ENCODE data around the gene ARHGAP30.

Gene ARHGAP30

GRCh38 chr1:161090617-161091016 lies 20.9 kb upstream of the ARHGAP30 start:
- DNase-seq, result no peak

- DNase-seq, result no peak
Measured at GRCh38 chr1:161089938-161090337, 20.2 kb upstream of the ARHGAP30 start.

DNA sequence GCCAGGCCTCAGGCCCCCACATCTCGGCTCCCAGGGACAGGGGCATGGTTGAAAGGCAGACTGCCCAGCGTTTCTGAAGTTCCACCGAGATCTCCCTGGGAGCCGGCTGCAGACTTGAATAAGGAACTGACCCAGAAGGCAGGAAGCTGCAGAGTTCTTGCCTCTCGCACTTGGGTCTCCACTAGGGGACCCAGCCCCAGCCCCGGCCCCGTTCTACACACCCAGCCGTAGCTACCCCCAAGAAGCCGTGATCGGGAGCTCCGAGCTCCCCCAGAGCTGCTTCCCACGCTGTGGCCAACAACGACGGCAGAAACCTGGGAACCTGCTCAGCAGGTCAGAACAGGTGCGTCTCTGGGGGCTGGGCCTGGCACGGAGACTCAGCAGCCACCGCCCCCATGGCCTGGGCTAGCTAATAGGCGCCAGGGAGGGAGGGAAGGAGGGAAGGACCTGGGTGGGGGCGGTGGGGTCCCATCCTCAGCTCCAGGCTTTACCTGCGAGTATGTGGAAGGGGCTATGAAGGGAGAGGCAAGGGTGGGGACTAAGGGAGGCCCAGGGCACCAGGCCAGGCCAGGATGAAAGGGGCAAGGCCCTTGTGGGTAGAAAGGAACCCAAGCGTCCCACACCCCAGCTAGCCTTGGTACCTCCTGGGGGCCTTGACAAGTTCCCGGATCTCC lies 19.7 kb upstream of the ARHGAP30 start, which contains the start of gene NECTIN4:
TSS of gene NECTIN4 (minus strand) at position 308 of the 674 bp plus-strand sequence. CDS start at position 46, 262 bp downstream.
- DNase-seq, result no peak

- no peak for DNase-seq
Measured at GRCh38 chr1:161088587-161089110, 19.0 kb upstream of the ARHGAP30 start.

- DNase-seq, result no peak
Measured at GRCh38 chr1:161086457-161086856, 16.8 kb upstream of the ARHGAP30 start.

- no peak for DNase-seq
Measured at GRCh38 chr1:161085165-161085564, 15.5 kb upstream of the ARHGAP30 start.

GRCh38 chr1:161084597-161084988 lies 14.9 kb upstream of the ARHGAP30 start:
- DNase-seq, result no peak

DNA sequence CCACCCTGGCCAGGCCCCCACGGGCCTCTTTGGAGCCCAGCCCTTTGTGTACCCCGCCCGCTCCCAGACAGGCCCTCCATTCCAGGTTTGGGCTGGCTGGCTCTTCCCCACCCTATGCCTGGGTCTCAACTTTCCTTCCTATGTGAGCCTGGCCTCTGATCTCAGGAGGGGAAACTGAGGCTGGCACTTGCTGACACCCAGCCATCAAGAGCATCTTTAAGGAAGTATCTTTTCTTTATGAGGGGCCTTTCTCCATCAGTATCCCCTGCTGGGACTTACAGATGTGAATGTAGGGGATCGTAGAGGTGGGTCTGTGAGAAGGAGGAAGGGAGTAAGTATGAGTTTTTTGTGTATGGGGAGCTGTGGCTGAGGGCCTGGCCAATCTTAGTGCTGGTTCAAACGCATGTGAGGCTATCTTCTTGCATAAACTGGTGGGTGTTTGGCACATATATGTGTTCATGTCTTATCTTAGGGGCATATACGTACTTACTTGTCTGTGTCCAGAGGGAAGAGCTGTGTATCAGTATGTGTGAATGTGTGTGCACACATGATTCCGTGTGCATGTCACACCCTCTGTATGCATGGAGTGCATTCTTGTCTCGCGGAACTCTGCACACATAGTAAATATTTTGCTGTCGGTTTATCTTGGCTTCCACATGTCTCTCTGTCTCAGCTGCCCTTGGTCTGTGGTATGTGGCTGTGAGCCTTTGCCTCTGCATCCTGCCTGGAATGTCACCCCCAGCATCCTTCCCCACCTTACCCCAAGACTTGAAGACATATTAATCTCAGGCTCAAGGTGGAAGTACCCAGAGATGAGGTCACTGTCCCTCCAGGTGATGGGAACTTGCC lies 14.3 kb upstream of the ARHGAP30 start:
- DNase-seq, result no peak

- peak; percentile 26 for DNase-seq
Measured at GRCh38 chr1:161082996-161083747, 13.5 kb upstream of the ARHGAP30 start.

- no peak for DNase-seq
Measured at GRCh38 chr1:161082483-161082882, 12.8 kb upstream of the ARHGAP30 start.

DNA sequence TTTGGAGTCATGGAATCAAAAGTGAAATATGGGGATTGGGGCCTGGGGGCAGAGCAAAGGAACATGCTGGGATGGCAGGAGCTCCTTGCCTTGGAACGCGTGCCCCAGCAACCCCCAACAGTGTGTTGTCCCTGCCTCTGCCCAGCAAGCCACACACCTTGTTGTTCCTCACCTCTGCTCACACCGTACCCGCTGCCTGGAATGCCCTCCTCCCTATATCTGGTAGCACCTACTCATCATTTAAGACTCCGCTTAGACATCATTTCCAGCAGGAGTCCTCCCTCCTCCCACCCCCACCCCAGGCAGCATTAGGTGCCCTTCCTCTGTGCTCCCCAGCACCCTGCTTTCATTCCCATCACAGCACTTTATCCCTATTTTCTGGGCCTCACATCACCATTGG lies 11.8 kb upstream of the ARHGAP30 start:
- DNase-seq, result no peak

DNA sequence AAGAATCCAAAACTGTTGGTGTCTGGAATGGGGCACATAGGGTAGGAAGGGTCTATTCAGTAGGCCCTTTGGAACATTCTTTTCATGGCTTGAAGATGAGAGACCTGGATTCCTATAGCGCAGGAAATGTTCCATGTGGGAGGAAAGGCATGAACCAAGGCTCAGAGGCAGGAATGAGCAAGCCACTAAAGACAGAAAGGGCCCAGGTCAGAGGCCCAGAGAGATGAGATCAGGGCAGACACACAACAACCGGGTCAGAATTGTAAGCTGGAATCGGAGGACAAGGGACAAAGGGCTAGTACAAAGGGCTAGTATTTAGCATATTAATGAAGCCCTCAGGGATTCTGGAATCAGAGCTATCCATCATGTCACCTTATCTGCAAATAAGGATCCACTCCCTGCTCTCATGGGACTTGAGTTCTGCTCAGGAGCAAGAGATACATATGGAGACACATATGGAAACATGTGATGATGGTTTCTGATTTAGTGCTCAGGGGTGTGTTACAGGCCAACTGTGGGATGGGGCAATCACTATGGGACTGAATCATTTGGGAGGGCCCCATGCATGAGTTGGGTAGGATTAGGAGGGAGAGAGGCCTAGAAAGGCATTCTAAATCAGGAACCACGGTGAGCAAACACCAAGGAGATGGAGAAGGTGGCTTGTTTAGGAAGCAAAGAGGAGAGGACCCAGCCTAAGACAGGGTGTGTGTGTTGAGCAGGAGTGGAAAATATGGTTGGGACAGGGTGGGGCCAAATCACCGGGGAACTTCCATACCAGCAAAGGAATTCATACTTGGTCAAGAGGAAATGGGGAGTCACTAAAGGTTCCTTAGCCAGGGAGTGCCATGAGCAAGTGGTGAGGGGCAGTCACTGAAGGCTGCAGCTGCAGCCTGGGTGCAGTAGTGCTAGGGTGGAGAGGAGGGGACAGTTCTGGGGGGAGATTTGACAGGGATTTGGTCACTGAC lies 11.0 kb upstream of the ARHGAP30 start:
- no peak for DNase-seq

DNA sequence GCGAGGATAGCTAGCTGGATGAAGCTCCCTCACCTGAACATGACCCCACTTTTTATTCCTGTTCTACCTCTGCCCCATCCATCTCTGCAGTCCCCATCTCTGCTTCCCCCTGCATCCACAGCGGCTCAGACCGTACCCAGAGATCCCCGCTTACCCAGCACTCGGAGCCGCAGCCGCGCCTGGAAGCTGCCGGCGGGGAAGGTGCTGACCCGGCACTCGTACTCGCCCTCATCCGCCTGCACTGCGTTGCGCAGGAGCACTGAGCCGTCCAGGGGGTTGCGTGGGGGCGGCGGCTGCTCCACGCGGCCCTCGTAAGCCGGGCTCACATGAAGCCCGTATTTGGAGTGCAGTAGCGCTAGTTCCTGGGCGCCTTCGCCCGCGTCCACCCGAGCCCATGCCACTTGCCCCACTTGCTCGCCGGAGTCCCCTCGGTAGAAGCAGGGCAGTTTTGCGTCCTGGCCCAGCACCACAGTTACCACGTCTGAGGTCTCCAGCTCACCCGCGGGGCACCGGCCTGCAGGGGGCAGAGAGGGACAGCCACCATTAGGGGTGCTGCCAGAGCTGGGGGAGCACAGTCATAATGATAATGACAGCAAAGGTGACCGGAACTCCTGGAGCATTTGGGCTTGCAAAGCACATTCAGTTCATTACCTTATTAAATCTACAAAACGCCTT lies 9.9 kb upstream of the ARHGAP30 start:
- DNase-seq, result no peak

- no peak for DNase-seq
Measured at GRCh38 chr1:161077426-161077825, 7.7 kb upstream of the ARHGAP30 start.

DNA sequence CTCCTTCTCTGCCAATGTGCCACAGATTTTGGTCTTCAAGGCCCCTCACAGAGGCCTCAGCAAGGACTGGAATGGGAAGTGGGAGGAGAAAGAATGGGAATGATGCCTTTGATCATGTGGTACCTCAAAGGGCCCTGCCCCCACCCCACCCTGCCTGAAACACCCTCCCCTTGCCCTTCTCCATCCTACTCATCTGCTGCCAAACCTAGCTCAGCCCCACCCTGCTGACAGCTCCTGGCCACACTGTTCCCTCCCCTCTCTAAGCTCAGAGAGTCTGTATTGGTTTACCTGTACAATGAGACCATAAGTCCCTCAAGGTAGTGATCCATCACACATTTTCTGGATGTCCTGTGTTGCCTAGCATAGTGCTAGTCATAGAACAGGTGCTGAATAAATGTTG lies 6.7 kb upstream of the ARHGAP30 start:
- DNase-seq, result no peak

DNA sequence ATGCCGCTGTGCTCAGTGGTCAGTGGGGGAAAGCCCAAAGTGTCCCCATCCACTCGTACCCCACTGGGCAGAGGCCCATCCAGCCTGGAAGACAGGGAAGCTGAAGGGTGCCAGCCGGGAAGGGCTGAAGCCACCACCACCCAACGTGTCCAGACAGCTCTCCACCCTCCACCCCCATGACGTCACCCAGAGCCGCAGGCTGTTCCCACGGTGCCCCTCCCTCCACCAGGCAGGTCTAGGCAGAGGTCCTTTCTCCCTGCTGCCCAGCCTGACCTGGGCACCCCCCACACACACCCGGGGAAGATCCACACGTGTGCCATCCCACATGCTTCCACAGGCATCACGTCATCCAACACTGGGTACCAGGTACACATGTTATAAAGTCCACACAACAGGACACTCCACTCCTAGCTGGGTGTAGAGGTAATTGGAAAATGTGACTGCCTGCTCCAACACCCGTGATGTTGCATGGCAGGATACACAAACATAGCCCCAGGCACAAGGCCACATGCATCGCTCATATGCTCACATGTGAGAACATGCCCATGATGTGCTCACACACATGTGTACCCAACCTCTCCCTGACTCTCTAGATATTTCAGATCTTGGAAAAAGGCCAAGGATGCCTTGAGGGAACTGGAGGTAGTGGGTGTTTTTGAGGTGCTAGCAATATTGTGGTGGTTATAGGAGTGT lies 5.1 kb upstream of the ARHGAP30 start:
- no peak for DNase-seq

DNA sequence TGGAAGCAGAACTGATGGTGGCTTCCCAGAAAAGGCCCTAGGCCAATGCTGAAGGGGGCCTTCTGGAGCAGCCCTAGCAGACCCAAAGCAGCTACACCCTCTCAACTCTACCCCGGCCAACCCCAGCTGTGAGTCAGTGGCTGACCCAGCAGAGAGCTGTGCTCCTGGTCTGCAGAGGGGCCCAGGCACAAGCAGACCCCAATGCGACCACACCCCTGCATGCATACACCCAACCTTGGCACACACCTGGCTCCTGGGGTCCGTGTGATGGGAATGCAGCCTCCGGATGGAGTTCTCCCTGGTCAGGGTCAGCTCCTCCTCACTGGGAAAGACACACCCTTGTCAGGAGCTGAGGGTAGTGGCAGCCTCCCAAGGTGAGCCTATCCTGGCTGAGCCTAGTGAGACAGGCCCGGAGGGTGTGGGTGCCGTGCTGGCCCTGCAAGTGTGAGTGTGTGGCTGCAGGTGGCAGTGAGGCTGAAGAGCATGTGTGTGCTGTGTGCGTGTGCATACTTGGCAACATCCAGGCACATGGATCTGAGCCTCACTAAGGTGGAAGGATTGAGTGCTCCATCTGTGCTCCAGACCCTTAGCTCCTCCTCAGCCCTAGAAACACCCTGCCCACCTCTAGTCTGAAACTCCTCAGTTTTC lies 3.9 kb upstream of the ARHGAP30 start:
- DNase-seq, result no peak

DNA sequence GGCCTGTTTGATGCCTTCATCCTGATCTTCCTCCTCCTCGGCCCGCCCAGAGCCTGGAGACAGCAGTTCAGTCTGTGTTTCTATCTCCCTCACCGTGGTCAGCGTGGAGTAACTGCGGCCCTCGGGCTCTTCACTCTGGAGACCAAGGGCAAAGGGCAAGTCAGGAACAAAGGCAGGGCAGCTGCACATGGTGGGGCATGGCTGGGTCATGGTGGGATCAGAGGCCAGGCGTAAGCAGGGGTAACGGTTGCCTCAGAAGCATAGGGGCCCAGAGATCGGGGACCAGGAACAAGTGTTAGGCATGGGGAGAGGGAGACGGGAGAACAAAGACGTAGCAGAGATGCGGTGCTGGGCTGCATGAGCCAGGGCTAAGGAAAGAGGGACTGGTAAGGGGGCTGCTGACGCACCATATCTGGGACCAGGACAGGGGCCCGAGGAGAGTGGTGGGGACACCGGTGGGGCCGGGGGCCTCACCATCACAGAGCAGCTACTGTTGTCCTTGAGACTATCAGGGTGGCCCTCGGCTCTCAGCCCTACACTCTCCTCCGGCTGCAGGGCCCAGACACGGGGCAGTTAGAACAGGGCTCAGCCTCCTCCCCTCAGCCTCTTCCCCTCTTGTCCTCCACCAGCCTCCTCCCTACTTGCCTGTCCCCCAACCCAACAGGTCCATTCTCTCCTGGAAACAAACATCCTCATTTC lies 3.2 kb upstream of the ARHGAP30 start:
- DNase-seq, result no peak

GRCh38 chr1:161071886-161072371 lies 2.2 kb upstream of the ARHGAP30 start:
- peak; percentile 63 for DNase-seq
